ENCODE measurements around the gene RAD18.

Gene RAD18

DNA sequence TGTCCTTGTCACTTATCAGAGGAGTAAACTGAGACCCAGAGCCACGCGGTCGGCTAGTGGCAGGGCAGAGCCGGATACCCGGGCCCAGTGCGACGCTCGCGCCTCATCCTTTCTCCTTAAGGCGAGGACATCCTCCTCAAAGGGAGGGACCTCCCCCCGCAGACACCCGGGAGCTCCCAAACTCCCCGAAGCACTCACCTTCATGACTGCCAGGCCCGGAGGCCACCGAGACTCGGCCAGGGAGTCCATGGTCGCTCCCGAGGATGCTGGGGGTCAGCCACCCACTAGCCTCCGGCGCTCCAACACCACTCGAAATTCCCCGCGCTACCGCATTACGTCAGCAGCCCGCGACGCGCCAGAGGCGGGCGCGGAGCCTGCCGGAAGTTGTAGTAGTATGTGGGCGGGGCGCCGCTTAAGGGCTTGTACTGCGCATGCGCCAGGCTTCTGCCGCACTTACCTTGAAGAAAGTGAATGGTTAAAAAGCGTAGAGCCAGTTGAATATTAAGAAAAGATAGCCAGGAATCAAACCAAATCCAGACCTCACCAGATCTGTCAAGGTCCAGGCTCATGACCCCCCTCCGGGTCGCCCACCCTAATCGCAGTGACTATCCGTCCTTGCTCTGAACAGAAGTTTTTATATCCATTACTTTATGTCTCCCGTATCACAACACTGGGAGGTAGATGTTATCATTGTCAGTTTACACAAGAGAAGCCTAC, at the start of gene RAD18:
TSS of gene RAD18 (minus strand) at position 336 of the 717 bp plus-strand sequence. CDS start at position 249, 87 bp downstream.
- DNase-seq: peak; percentile 94

- DNase-seq: peak; percentile 8
Measured at GRCh38 chr3:9012521-9012920, 49.2 kb upstream of the RAD18 start.

- DNase-seq: no peak
Measured at GRCh38 chr3:9009976-9010545, 46.8 kb upstream of the RAD18 start.

GRCh38 chr3:9008550-9009255, 45.4 kb upstream of the RAD18 start:
- no peak for DNase-seq

DNA sequence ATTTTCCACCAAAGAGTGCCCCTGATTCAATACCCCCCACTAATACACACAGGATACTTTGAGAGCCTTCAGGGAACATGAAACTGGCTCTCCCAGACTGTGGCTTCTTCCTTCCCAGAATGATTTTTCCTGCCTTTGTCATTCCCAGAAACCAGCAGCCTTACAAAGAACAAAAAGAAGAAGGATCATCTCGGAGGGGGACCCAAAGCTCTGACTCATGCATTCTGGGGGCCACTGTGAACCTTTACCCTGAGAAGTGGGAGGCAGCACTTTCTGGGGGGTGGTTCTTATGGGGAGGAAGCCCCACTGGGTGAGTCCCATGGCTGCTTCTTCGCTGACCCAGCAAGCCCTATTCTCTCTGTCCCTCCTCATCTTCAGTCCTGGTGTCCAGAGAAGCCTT, 44.7 kb upstream of the RAD18 start:
- no peak for DNase-seq

GRCh38 chr3:9007213-9007612, 43.9 kb upstream of the RAD18 start:
- DNase-seq: no peak

DNA sequence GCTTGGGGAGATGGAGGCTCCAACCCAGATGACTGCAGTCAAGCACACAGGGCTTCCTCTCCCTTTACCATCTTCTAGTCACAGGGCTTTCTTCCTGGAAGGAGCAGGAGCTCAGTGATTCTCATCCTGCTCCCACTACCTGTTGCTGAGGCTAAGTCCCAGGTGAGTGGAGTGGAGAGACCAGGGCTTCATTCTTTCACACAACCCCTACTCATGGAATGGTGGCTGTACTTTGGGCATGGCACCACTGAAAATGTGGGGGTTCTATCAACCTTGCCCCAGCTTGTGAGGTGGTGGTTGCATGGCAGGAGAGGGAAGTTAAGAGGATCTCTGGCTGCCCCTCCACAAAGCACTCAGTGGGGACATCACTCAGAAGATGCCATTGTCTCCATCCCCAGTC, 36.8 kb upstream of the RAD18 start:
- DNase-seq: no peak

DNA sequence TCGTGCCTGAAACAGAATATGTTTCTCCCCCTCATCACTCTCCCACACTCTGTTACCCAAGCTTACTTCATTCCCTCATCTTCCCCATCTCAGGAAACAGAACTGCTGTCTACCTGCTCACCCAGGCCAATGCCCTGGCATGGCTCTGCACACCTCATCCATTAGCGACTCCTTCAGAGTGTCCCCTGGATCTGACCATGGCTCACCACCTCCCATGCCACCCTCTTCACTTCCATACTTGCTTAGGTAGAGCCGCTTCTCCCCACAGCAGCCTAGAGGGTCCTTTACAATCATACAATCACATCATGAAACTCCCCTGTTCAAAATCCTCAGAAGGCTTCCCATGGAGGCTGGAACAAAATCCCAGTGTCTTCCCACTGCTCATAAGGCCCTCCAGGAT, 33.9 kb upstream of the RAD18 start:
- DNase-seq: no peak

DNA sequence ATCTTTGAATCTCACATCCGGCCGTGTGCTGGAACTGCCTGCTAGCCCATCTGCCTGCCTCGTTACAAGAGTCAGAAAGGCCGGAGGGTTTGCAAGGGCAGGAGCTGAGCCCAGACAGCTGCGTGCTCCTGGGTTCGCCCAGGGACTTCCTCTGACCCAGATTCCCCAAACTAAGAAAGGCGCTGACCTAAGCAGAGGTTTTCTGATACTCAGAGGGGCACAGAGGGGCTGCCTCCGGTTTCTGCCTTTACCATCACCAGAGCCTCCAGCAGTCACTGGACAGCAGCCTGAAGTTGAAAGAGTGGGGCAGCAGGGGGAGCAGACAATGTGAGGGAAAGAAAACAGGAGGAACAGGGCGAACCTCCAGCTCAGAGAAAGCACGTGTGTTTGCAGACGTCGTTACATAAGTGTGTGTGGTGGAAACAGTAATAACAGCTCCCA, 33.4 kb upstream of the RAD18 start:
- no peak for DNase-seq

DNA sequence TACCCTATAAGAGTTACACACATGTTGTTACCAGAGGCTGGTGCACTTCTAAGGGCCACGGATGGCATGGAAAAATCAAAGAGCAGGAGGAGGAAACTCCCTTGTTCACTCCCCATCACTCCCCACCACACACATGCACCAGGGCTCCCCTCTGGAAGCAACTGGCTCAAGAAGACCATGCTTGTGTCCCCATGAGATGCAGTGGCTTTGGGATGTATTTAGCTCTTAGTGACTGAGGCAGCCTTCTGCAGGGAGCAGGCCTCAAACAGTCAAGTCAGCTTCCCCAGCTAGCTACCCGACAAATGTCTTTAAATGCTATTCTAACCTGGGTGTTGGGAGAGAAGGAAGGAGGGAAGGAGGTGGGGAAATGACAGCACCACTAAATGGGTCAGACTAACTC, 32.9 kb upstream of the RAD18 start:
- no peak for DNase-seq

- no peak for DNase-seq
Measured at GRCh38 chr3:8994226-8994625, 31.0 kb upstream of the RAD18 start.

GRCh38 chr3:8993331-8993730, 30.1 kb upstream of the RAD18 start:
- DNase-seq: no peak

GRCh38 chr3:8992854-8993253, 29.6 kb upstream of the RAD18 start:
- DNase-seq: no peak

DNA sequence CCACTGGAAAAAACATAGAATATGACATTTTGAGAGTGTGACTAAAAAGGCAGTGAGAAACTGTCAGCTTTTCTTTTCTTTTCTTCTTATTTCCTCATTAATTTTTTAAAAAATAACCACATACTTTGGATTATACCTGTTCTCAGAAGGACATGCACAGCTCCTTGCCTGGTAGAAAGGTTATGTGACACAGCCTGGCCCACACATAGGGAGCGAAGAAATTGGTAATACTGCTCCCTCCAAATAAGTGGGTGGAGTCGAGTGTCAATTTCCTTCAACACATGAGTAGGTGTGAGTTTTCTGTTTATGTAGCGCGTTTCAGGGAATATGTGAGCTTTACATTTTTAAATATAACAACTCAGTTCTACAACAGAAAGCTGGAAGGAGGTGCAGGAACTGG, 28.9 kb upstream of the RAD18 start:
- DNase-seq: no peak

DNA sequence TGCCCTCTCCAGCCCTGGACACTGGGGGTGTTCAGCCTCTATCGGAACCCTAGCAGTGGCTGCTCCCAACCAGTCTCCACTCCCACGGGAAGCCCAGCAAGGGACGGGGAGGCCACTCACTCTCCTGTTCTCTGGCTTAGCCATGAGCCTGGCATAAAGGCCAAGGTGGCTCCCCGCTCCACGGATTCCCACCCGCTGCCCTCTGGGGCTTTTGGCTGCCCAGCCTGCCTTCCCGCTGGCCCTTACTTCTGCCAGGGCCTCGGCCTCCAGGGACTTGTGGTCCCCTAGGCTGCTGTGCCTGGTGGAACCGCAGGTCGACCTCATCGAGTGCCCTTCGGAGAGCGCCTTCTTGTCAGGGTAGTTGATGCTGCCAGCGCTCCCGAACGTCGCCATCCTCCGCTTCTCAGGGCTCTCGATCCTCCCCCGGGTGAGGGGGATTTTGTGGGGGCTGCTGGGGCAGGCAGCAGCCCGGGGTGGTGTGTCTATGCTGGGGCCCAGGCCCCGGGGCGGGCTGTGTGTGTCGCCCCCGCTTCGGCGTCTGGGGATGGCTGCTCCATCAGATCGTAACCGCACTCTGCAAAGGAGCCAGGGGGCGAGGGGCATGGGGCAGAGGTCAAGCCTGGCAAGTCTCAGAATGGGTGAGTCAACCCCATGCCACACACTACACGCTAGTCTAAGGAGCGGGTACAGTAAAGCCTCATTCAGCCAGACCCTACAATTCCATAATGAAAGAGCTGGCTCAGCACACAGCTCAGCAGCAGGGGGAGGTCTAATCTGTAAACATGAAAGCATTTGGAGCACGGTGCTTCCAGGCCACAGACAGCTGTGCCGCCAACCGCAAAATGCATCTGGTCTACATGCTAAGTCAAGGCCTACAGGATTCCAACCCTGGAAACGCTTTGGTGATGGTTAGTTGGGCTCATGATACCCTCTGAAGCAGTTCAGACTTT, 27.3 kb upstream of the RAD18 start:
- no peak for DNase-seq

DNA sequence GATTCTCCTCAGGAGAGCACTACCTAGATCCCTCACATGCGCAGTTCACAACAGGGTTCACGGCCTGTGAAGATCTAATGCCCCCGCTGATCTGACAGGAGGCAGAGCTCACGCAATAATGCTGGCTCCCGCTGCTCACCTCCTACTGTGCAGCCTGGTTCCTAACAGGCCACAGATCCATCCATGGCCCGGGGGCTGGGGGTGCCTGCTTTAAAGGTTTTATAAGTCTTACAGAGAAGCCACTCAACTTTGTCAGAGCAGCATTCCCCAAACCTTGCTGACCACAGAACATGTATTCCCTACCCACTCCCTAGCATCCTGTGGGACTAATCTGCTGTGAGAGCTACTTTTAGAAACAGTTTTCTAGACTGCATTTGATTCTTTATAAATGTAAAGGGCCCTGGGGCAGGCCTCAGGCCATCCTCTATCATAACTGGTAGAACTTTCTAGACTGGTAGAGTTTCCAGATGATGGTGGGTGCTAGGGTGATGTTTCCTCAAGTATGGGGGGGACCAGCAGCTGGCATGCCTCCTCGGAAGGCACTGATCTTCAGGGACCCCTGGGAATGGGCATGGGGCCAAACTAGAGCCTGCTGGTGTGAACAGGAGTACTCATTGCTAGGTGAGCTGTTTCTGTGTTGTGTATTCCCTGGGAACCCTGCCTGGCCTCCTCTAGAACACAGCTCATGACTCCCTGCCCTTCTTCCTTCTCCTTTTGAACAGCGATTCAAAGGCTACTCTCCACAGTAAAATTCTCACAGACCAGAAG, 25.7 kb upstream of the RAD18 start:
- DNase-seq: no peak

DNA sequence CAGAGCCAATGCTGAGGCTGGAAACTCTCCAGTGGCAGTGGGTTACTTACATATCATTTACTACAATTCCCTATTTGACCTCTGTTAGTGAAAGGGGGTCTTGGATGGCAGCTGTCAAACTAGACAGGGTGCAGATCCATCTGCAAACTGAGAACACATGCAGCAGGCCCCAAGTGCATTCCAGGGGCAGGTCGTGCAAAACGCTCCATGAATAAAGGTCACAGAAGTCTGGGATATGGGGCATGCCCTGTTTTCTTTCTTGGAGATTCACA, 25.0 kb upstream of the RAD18 start:
- DNase-seq: no peak

- peak; percentile 74 for DNase-seq
Measured at GRCh38 chr3:8987645-8988383, 24.5 kb upstream of the RAD18 start.

DNA sequence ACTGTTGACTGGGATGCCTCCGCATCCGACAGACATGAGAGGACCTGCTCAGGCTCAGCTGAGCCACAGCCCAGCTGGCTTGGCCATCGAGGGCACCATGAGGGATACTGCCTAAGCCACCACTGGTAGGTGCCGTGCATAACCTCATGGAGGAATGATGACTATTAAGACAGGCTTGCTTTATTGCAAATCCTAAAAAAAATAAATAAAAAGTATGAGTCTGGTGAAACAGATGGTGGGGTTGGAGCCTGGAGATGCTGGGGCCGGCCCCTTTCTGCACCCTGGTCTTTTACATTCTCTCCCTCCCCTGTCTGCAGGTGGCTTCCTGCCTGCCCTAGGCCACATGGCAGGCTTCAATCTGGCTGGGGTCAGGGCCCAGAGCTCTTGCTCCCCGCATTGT, 24.0 kb upstream of the RAD18 start:
- DNase-seq: no peak

- no peak for DNase-seq
Measured at GRCh38 chr3:8986741-8987140, 23.5 kb upstream of the RAD18 start.

GRCh38 chr3:8985876-8986275, 22.6 kb upstream of the RAD18 start:
- DNase-seq: no peak

- no peak for DNase-seq
Measured at GRCh38 chr3:8985411-8985831, 22.1 kb upstream of the RAD18 start.

All from stimulated activated CD4-positive, alpha-beta T cell treated with anti-CD3 and anti-CD28 coated beads, Interleukin-15, amount 100 ng/mL, for 24 hours (primary cell).